H9 (cell line): ENCODE data around the gene ADAMTSL3. TPM values are rescaled to one million over a fixed set of nuclear protein-coding genes. Genes with fewer than 3 reads are reported as not detected.

ENCODE experiments used
- DNase-seq: peaks from one replicate; pipeline ENCODE4 v3.0.0-alpha.2; 2017
- H2AFZ ChIP-seq: one replicate; pipeline ENCODE4 v1.6.1; 2013; ENCODE audit warnings: mild to moderate bottlenecking, low read length, control low read depth, moderate library complexity
- H2AK5ac ChIP-seq: 2 replicates; pipeline ENCODE4 v1.6.1; 2013; ENCODE audit warnings: low read length, control low read depth, mixed read lengths; ENCODE audit not compliant: insufficient read length
- H2BK120ac ChIP-seq: one replicate; pipeline ENCODE4 v1.6.1; 2013; ENCODE audit warnings: low read depth, mild to moderate bottlenecking, low read length, control low read depth, inconsistent platforms; ENCODE audit not compliant: poor library complexity, severe bottlenecking
- H2BK12ac ChIP-seq: 2 replicates; pipeline ENCODE4 v1.6.1; 2013; ENCODE audit warnings: low read length, control low read depth, mixed read lengths, low read depth; ENCODE audit not compliant: insufficient read length
- H2BK15ac ChIP-seq: 2 replicates; pipeline ENCODE4 v1.6.1; 2013; ENCODE audit warnings: low read depth, low read length, control low read depth
- H2BK20ac ChIP-seq: one replicate; pipeline ENCODE4 v1.6.1; 2013; ENCODE audit warnings: low read depth, mild to moderate bottlenecking, low read length, control low read depth, inconsistent platforms; ENCODE audit not compliant: poor library complexity, severe bottlenecking
- H2BK5ac ChIP-seq: 2 replicates; pipeline ENCODE4 v1.6.1; 2013; ENCODE audit warnings: low read length, control low read depth, mixed read lengths; ENCODE audit not compliant: insufficient read length
- H3K14ac ChIP-seq: 2 replicates; pipeline ENCODE4 v1.6.1; 2013; ENCODE audit warnings: low read length, control low read depth; ENCODE audit not compliant: insufficient read depth
- H3K18ac ChIP-seq: 2 replicates; pipeline ENCODE4 v1.6.1; 2013; ENCODE audit warnings: low read depth, mild to moderate bottlenecking, mixed read lengths, low read length, control low read depth; ENCODE audit not compliant: insufficient read length
- H3K23ac ChIP-seq: 2 replicates; pipeline ENCODE4 v1.6.1; 2013; ENCODE audit warnings: low read length, control low read depth, mixed read lengths, low read depth; ENCODE audit not compliant: insufficient read length
- H3K23me2 ChIP-seq: 2 replicates; pipeline ENCODE4 v1.6.1; 2013; ENCODE audit warnings: low read depth, mild to moderate bottlenecking, mixed read lengths, low read length, control low read depth; ENCODE audit not compliant: insufficient read length, poor library complexity, severe bottlenecking
- H3K27ac ChIP-seq: 2 replicates; pipeline ENCODE4 v1.5.1; 2013; ENCODE audit warnings: low read length, control low read depth, mixed read lengths, low read depth; ENCODE audit not compliant: insufficient read length
- H3K27me3 ChIP-seq: 2 replicates; pipeline ENCODE4 v1.6.1; 2013; ENCODE audit warnings: low read length, control low read depth, inconsistent platforms; ENCODE audit not compliant: insufficient read depth
- H3K4ac ChIP-seq: 2 replicates; pipeline ENCODE4 v1.6.1; 2013; ENCODE audit warnings: low read depth, mild to moderate bottlenecking, control low read depth, inconsistent platforms, low read length, moderate library complexity
- H3K4me1 ChIP-seq: 2 replicates; pipeline ENCODE4 v1.6.1; 2013; ENCODE audit warnings: low read length, control low read depth, inconsistent platforms; ENCODE audit not compliant: insufficient read depth
- H3K4me2 ChIP-seq: 2 replicates; pipeline ENCODE4 v1.6.1; 2013; ENCODE audit warnings: low read length, control low read depth, mixed read lengths; ENCODE audit not compliant: insufficient read length, insufficient read depth
- H3K56ac ChIP-seq: 2 replicates; pipeline ENCODE4 v1.6.1; 2013; ENCODE audit warnings: low read depth, mild to moderate bottlenecking, mixed read lengths, low read length, control low read depth; ENCODE audit not compliant: insufficient read length
- H3K79me1 ChIP-seq: 2 replicates; pipeline ENCODE4 v1.6.1; 2013; ENCODE audit warnings: low read depth, mild to moderate bottlenecking, moderate library complexity, low read length, control low read depth, inconsistent platforms; ENCODE audit not compliant: insufficient read depth, poor library complexity, severe bottlenecking
- H3K79me2 ChIP-seq: 2 replicates; pipeline ENCODE4 v1.6.1; 2013; ENCODE audit warnings: low read length, control low read depth, inconsistent platforms; ENCODE audit not compliant: insufficient read depth
- H3K9ac ChIP-seq: 2 replicates; pipeline ENCODE4 v1.6.1; 2013; ENCODE audit warnings: low read length, control low read depth, mixed read lengths; ENCODE audit not compliant: insufficient read length; ENCODE audit errors: extremely low read depth
- H3K9me3 ChIP-seq: one replicate; pipeline ENCODE4 v1.6.1; 2013; ENCODE audit warnings: low read depth, low read length, inconsistent platforms; ENCODE audit not compliant: control insufficient read depth
- H3T11ph ChIP-seq: one replicate; pipeline ENCODE4 v1.6.1; 2013; ENCODE audit warnings: mild to moderate bottlenecking, low read length, control low read depth, inconsistent platforms
- H4K20me1 ChIP-seq: one replicate; pipeline ENCODE4 v1.6.1; 2013; ENCODE audit not compliant: control insufficient read depth, insufficient read length, insufficient read depth
- H4K5ac ChIP-seq: 2 replicates; pipeline ENCODE4 v1.6.1; 2013; ENCODE audit warnings: low read depth, mild to moderate bottlenecking, mixed read lengths, low read length, control low read depth; ENCODE audit not compliant: insufficient read length
- H4K8ac ChIP-seq: replicated peaks from 2 replicates; pipeline ENCODE4 v1.6.1; 2013; ENCODE audit warnings: low read length, control low read depth, mixed read lengths, low read depth; ENCODE audit not compliant: insufficient read length
- H4K91ac ChIP-seq: 2 replicates; pipeline ENCODE4 v1.6.1; 2013; ENCODE audit warnings: low read depth, mild to moderate bottlenecking, moderate library complexity, mixed read lengths, low read length, control low read depth; ENCODE audit not compliant: insufficient read length
- H3K27ac Mint-ChIP-seq, 3 experiments: 2 replicates in 2 of 3; 3 replicates in 1 of 3; pipeline ENCODE4 v1.8.0; 2020 to 2021; ENCODE audit warnings: mixed read lengths in 3 of 3, mild to moderate bottlenecking in 1 of 3, moderate library complexity in 1 of 3
- H3K27me3 Mint-ChIP-seq: 2 replicates; pipeline ENCODE4 v1.8.0; 2021; ENCODE audit warnings: low read depth, mild to moderate bottlenecking, moderate library complexity, mixed read lengths
- H3K36me3 Mint-ChIP-seq, 3 experiments: 2 replicates in 2 of 3; 3 replicates in 1 of 3; pipeline ENCODE4 v1.8.0; 2020 to 2021; ENCODE audit warnings: low read depth in 3 of 3, mixed read lengths in 3 of 3; ENCODE audit not compliant: insufficient read depth in 1 of 3
- H3K4me1 Mint-ChIP-seq, 2 experiments: 2 replicates each; pipeline ENCODE4 v1.8.0; 2020; ENCODE audit warnings: mixed read lengths in 2 of 2
- H3K4me3 Mint-ChIP-seq, 2 experiments: 2 replicates in 1 of 2; 3 replicates in 1 of 2; pipeline ENCODE4 v1.8.0; 2020 to 2021; ENCODE audit warnings: mild to moderate bottlenecking in 2 of 2, mixed read lengths in 2 of 2, moderate library complexity in 1 of 2
- H3K9me3 Mint-ChIP-seq, 2 experiments: 2 replicates in 1 of 2; 3 replicates in 1 of 2; pipeline ENCODE4 v1.8.0; 2020; ENCODE audit warnings: mild to moderate bottlenecking in 2 of 2, mixed read lengths in 2 of 2, moderate library complexity in 1 of 2
- CTCF ChIP-seq: fragments of 200-600 bp; sonication (generic); conservative IDR thresholded peaks from 3 replicates; pipeline ENCODE4 v1.8.0; 2021; ENCODE audit warnings: antibody characterized with exemption, mild to moderate bottlenecking
- WGBS: extraction: QIAGEN DNeasy Blood & Tissue Kit; methylation state at CpG from one replicate; pipeline ENCODE4 v1.1.7; 2013; ENCODE audit warnings: missing lambda C conversion rate, low lambda C conversion rate, mixed read lengths; ENCODE audit not compliant: insufficient read length; ENCODE audit errors: extremely low coverage; 5-methylcytosine and 5-hydroxymethylcytosine counted together
- total RNA-seq: library from RNA; stranded (reverse); gene quantifications from 2 replicates; pipeline ENCODE4 v1.2.1, GENCODE V29; 2021

ADAMTSL3 gene
- total RNA-seq, 1 experiment from 2014 or later = 0.39 TPM

- Histone ChIP-seq H3K56ac (no peak overlapping the region), H2BK120ac (no peak overlapping the region), H3K4me2 (peak overlapping the region; percentile 36), H2AFZ (no peak overlapping the region), H3K23me2 (no peaks in the 10 kb centered on the region), H3K27me3 (no peaks in the 10 kb centered on the region), H4K8ac (no peak overlapping the region), H3K4me1 (peaks cover 5% of the 10 kb centered on the region; the same call in 1 of the 2 replicates), H2BK5ac (no peak overlapping the region), H2AK5ac (no peak overlapping the region), H2BK15ac (no peak overlapping the region), H3K79me2 (no peaks in the 10 kb centered on the region), H3K9me3 (no peaks in the 10 kb centered on the region), H3K27ac (no peak overlapping the region), H4K20me1 (no peaks in the 10 kb centered on the region), H3K18ac (no peak overlapping the region), H3K9ac (no peak overlapping the region), H4K5ac (no peak overlapping the region), H3T11ph (no peak overlapping the region), H3K23ac (no peak overlapping the region), H3K4ac (no peak overlapping the region), H3K14ac (no peak overlapping the region), H4K91ac (no peak overlapping the region), H3K79me1 (no peaks in the 10 kb centered on the region), H2BK20ac (no peak overlapping the region), H2BK12ac (no peak overlapping the region)
- no peak for TF ChIP-seq CTCF
- peak overlapping the region in 1 of 2 experiments; percentile 10; a peak in 1 of 5 replicates for H3K4me3 Mint-ChIP-seq
- H3K36me3 Mint-ChIP-seq = no peaks in the 10 kb centered on the region
- no peaks in the 10 kb centered on the region for H3K9me3 Mint-ChIP-seq
- peaks cover 12 to 14% of the 10 kb centered on the region in 2 experiments for H3K4me1 Mint-ChIP-seq
- DNase-seq = peak; percentile 56
- H3K27ac Mint-ChIP-seq = peak overlapping the region in 2 of 3 experiments; percentile 16 to 29; a peak in 2 of 7 replicates
- H3K27me3 Mint-ChIP-seq = no peaks in the 10 kb centered on the region; the same call in 1 of the 2 replicates
- no CpG with 5 or more reads among the region's 9 CpGs for WGBS
Observed at GRCh38 chr15:83694015-83694414, 40.1 kb downstream of the ADAMTSL3 start.
